Activated CD8-positive, alpha-beta T cell treated with anti-CD3 and anti-CD28 coated beads for 36 hours (primary cell): ENCODE results near the gene SMG1. TPM values are rescaled to one million over a fixed set of nuclear protein-coding genes. Genes with fewer than 3 reads are reported as not detected.
"Not testable (repeated sequence)": the region's sequence is repeated elsewhere in the genome, so short reads cannot be mapped to it uniquely, and the experiment has no call there.

Experiments used
- ATAC-seq: fragments of 200-7000 bp; cut with Tn5 transposase; one replicate; pipeline ENCODE4 v1.10.0; 2021; ENCODE audit warnings: mild to moderate bottlenecking, moderate library complexity
- CTCF ChIA-PET: fragments of 350-600 bp; sonication (Branson Sonifier 250); formaldehyde crosslinking; loops from one replicate; lab custom pipeline; 2021; ENCODE audit warnings: antibody characterized with exemption; lab: Charles Lee
- POLR2A ChIA-PET: fragments of 350-600 bp; sonication (Branson Sonifier 250); formaldehyde crosslinking; loops from one replicate; lab custom pipeline; 2021; ENCODE audit warnings: antibody characterized with exemption; lab: Charles Lee
- DNase-seq: peaks from one replicate; pipeline ENCODE4 v3.0.0-alpha.2; 2020
- H3K27ac Mint-ChIP-seq: one replicate; pipeline ENCODE4 v1.8.0; 2021; ENCODE audit warnings: mild to moderate bottlenecking, mixed read lengths
- H3K27me3 Mint-ChIP-seq: one replicate; pipeline ENCODE4 v1.8.0; 2021; ENCODE audit warnings: mixed read lengths
- H3K36me3 Mint-ChIP-seq: one replicate; pipeline ENCODE4 v1.8.0; 2021; ENCODE audit warnings: low read depth, mixed read lengths
- H3K4me1 Mint-ChIP-seq: one replicate; pipeline ENCODE4 v1.8.0; 2021; ENCODE audit warnings: low read depth, mixed read lengths
- H3K4me3 Mint-ChIP-seq: one replicate; pipeline ENCODE4 v1.8.0; 2021; ENCODE audit warnings: mild to moderate bottlenecking, moderate library complexity, mixed read lengths
- H3K9me3 Mint-ChIP-seq: one replicate; pipeline ENCODE4 v1.8.0; 2021; ENCODE audit warnings: mixed read lengths
- intact Hi-C: fragments of 100-400 bp; cut with micrococcal nuclease; formaldehyde crosslinking; loops from one replicate; pipeline ENCODE4 v1.10.0; 2022
- total RNA-seq, 2 experiments: library from RNA; stranded (reverse); gene quantifications; one replicate each; pipeline ENCODE4 v1.2.3, GENCODE V29; 2021

Gene SMG1
- total RNA-seq, 2 experiments from 2014 or later: 103 to 108 TPM

DNA sequence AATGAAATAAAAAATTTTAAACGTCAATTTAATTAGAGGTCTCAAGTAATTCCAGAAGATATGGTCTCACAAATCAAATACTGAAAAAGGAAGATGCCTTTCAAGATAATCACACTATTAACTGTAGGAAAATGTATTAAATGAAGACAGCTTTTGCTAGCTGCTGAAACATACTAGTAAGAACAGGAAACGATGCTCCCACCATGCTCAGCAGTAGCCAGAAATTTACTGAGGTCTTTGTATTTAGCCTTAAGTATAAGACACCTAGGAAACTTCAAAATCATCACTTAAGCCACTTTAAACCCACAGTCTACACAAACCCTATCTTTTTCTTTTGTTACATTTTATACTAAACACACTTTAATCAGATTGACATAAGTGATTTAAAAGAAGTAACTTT, 16.6 kb downstream of the SMG1 start:
- H3K4me3 Mint-ChIP-seq, DNase-seq, ATAC-seq, H3K27me3 Mint-ChIP-seq, intact Hi-C loops, H3K27ac Mint-ChIP-seq, H3K9me3 Mint-ChIP-seq, CTCF ChIA-PET: not testable (repeated sequence)
- POLR2A ChIA-PET: interaction anchor here (0.7 kb wide), 1 partner anchor 18 kb away, joined by 3 read pairs; no protein-coding TSS in a partner anchor
- H3K4me1 Mint-ChIP-seq: peaks cover 31% of the 10 kb centered on the region
- H3K36me3 Mint-ChIP-seq: peaks cover 22% of the 10 kb centered on the region

DNA sequence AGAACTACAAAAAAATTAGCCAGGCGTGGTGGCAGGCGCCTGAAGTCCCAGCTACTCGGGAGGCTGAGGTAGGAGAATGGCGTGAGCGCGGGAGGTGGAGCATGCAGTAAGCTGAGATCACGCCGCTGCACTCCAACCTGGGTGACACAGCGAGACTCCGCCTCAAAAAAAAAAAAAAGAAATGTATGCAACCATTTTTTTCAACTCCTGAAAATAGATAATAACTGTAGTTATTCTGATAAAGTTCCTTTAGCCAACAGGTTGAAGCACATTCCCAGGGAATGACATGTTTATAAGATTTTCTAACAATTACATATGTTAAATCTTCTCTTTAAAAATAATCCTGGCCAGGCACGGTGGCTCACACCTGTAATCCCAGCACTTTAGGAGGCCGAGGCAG, 17.5 kb downstream of the SMG1 start:
- CTCF ChIA-PET: not testable (repeated sequence)

DNA sequence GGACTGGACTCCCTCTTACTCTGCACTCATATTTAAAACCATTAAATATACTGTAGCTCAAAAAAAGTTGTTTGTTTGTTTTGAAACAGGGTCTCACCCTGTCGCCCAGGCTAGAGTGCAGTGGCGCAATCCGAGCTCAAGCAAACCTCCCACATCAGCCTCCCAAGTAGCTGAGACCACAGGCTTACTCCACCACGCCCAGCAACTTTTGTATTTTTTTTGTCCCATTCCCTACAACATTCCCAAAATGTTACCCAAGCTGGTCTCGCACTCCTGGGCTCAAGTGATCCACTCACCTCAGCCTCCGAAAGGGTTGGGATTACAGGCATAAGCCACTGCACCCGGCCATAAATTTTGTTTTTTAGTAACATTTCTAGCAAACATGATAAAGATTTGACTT, 23.4 kb downstream of the SMG1 start:
- ATAC-seq, H3K4me3 Mint-ChIP-seq, H3K27me3 Mint-ChIP-seq, POLR2A ChIA-PET, intact Hi-C loops, H3K9me3 Mint-ChIP-seq, DNase-seq, CTCF ChIA-PET: not testable (repeated sequence)
- Mint-ChIP-seq H3K4me1 (peaks cover 50% of the 10 kb centered on the region), H3K27ac (peak overlapping the region; percentile 47), H3K36me3 (peaks cover 16% of the 10 kb centered on the region)

More for the DNA sequence above, 17.5 kb downstream of the SMG1 start:
- H3K27me3 Mint-ChIP-seq, H3K9me3 Mint-ChIP-seq, intact Hi-C loops, DNase-seq, H3K4me3 Mint-ChIP-seq, H3K27ac Mint-ChIP-seq, POLR2A ChIA-PET, ATAC-seq: not testable (repeated sequence)
- H3K36me3 Mint-ChIP-seq: peaks cover 22% of the 10 kb centered on the region
- peaks cover 30% of the 10 kb centered on the region for H3K4me1 Mint-ChIP-seq

DNA sequence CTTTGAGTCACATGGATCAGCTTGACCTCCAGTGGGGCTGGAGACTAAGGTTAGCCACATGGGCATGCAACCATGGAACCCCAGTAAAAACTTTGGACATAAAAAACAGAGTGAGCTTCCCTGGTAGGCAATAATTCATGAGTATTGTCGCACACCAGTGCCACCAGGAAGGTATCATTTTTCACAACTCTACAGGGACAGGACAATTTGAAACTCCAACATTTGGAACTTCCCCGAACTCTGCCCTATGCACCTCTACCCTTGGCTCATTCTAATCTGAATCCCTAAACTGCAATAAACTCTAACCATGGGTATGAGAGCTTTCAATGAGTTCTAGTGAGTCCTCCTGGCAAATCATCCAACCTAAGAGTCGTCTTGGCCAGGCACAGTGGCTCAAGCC, 24.2 kb downstream of the SMG1 start:
- Mint-ChIP-seq H3K36me3 (peaks cover 16% of the 10 kb centered on the region), H3K4me1 (peaks cover 49% of the 10 kb centered on the region), H3K27ac (peak overlapping the region; percentile 64)
- H3K4me3 Mint-ChIP-seq, ATAC-seq, DNase-seq, POLR2A ChIA-PET, H3K27me3 Mint-ChIP-seq, intact Hi-C loops, H3K9me3 Mint-ChIP-seq, CTCF ChIA-PET: not testable (repeated sequence)

GRCh38 chr16:18901194-18901593, 25.0 kb downstream of the SMG1 start:
- H3K4me3 Mint-ChIP-seq: not testable (repeated sequence)

DNA sequence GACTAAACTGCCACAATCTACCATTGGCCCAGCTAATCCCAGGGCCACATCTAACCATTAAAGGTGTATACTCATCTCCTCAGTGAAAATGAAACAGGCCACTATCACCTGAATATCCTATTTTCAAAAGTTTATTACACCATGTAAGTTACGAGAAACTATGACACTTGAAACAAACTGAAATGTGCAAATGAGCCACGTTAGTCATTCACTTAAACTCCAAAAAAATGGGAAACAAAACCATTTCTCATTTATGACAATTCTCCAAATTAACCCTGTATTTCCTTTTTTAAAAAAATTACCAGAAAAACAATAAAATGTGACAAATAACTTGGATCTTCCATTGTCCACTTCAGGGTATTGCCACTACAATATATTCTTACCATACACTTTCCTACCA, 41.8 kb downstream of the SMG1 start:
- H3K9me3 Mint-ChIP-seq, intact Hi-C loops, POLR2A ChIA-PET, CTCF ChIA-PET, H3K27me3 Mint-ChIP-seq, DNase-seq, H3K4me3 Mint-ChIP-seq, ATAC-seq, H3K4me1 Mint-ChIP-seq: not testable (repeated sequence)
- Mint-ChIP-seq H3K27ac (peak overlapping the region; percentile 50), H3K36me3 (peaks cover 23% of the 10 kb centered on the region)

More at GRCh38 chr16:18901194-18901593, 25.0 kb downstream of the SMG1 start:
- intact Hi-C loops, H3K27ac Mint-ChIP-seq, H3K27me3 Mint-ChIP-seq, DNase-seq, H3K9me3 Mint-ChIP-seq, POLR2A ChIA-PET, ATAC-seq, CTCF ChIA-PET: not testable (repeated sequence)
- H3K4me1 Mint-ChIP-seq: peaks cover 44% of the 10 kb centered on the region
- peaks cover 12% of the 10 kb centered on the region for H3K36me3 Mint-ChIP-seq

GRCh38 chr16:18877734-18878133, 48.5 kb downstream of the SMG1 start:
- H3K9me3 Mint-ChIP-seq, ATAC-seq, H3K4me1 Mint-ChIP-seq, DNase-seq, CTCF ChIA-PET, intact Hi-C loops, H3K27ac Mint-ChIP-seq, POLR2A ChIA-PET, H3K4me3 Mint-ChIP-seq, H3K27me3 Mint-ChIP-seq: not testable (repeated sequence)
- peaks cover 23% of the 10 kb centered on the region for H3K36me3 Mint-ChIP-seq

GRCh38 chr16:18877259-18877658, 48.9 kb downstream of the SMG1 start:
- H3K27me3 Mint-ChIP-seq, POLR2A ChIA-PET, ATAC-seq, H3K27ac Mint-ChIP-seq, DNase-seq, H3K9me3 Mint-ChIP-seq, intact Hi-C loops, H3K4me1 Mint-ChIP-seq, CTCF ChIA-PET, H3K4me3 Mint-ChIP-seq: not testable (repeated sequence)
- H3K36me3 Mint-ChIP-seq: peaks cover 21% of the 10 kb centered on the region

DNA sequence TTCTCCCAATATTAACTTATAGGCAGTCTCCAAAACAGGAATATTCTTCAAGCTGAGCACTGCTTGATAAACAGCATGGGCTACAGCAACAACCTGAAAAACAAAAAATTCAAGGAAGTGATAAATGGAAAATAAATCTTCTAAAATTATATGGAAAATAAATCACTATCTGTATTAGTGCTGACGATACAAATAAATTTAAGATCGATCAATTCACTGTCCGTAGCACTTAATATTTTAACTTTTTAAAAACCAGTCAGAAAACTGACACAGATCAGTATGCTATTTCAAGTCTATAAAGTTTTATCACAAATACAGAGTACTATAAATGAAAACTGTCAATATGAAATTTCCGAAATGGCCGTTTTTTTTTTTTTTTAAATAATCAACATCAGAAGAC, 49.9 kb downstream of the SMG1 start:
- intact Hi-C loops, CTCF ChIA-PET, H3K27me3 Mint-ChIP-seq, H3K4me1 Mint-ChIP-seq, POLR2A ChIA-PET, H3K9me3 Mint-ChIP-seq, ATAC-seq, DNase-seq, H3K4me3 Mint-ChIP-seq: not testable (repeated sequence)
- peaks cover 19% of the 10 kb centered on the region for H3K36me3 Mint-ChIP-seq
- peak overlapping the region; percentile 34 for H3K27ac Mint-ChIP-seq

DNA sequence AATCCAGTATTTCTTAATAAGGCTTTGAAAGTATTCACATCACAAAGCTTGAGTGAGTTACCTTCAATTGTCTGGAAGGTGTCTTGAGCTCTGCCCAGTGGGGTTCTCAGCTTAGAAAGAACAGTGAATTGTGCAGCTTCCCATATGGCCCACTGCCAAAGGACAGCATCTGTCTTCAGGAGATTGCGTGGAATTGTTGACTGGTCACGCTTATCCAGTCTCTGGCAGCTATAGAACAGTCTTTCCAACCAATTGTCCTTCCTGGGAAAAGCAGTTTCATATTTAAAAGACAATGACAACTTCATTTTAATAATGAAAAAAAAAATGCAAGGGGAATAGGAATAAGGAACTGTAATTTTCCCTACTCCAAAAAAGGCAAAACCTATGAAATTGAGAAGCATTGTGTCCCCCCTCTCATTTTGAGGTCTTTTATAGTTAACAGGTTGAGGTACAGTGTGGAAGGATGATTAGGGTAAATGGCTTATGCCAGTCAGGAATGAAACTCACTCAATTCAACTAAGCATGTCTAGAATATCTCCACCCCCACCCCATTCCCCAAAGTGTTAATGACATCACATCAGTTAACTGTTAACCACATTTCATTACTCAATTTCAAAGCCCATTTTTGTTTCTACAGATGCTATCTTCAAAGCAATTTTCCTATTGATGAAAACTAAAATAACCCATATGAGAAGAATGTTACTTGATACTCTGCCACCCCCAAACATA, 57.0 kb downstream of the SMG1 start:
- peaks cover 18% of the 10 kb centered on the region for H3K4me1 Mint-ChIP-seq
- peak; percentile 12 for DNase-seq
- H3K4me3 Mint-ChIP-seq, H3K27me3 Mint-ChIP-seq, H3K9me3 Mint-ChIP-seq, intact Hi-C loops, ATAC-seq, CTCF ChIA-PET, POLR2A ChIA-PET: not testable (repeated sequence)
- H3K36me3 Mint-ChIP-seq: peaks cover 24% of the 10 kb centered on the region
- H3K27ac Mint-ChIP-seq: peak overlapping the region; percentile 66

DNA sequence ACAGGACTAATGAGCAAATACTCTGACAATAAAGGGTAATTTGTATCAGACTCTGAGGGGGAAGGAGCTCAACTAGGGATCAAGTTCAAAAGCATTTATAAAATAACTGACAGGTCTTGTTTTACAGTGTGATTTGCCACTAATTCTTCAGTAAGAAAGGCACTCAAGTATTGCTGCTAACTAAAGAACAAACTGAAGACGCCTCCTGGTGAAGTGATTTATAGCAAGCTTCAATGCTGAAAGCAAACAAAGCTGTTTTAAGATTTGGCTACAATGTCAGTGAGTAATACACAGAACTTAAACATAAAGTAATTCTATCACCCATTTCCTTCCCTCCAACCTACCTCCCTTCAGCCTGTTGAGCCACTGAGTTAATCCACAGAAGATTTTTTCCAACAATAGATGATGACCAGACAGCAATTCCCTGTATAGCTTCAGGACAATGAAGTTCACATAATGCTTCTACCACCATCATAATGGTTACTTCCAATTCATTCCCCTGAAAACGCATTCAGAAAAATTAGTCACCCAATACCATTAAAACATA, 59.9 kb downstream of the SMG1 start:
- H3K9me3 Mint-ChIP-seq, H3K27ac Mint-ChIP-seq: not testable (repeated sequence)

GRCh38 chr16:18862891-18863290, 63.3 kb downstream of the SMG1 start:
- H3K4me1 Mint-ChIP-seq, DNase-seq, intact Hi-C loops, POLR2A ChIA-PET, H3K27me3 Mint-ChIP-seq, ATAC-seq, H3K4me3 Mint-ChIP-seq, H3K9me3 Mint-ChIP-seq, CTCF ChIA-PET: not testable (repeated sequence)
- Mint-ChIP-seq H3K27ac (peak overlapping the region; percentile 73), H3K36me3 (peaks cover 33% of the 10 kb centered on the region)

More for the DNA sequence above, 59.9 kb downstream of the SMG1 start:
- Mint-ChIP-seq H3K4me1 (peaks cover 18% of the 10 kb centered on the region), H3K36me3 (peaks cover 33% of the 10 kb centered on the region)
- POLR2A ChIA-PET, DNase-seq, intact Hi-C loops, CTCF ChIA-PET, H3K4me3 Mint-ChIP-seq, ATAC-seq, H3K27me3 Mint-ChIP-seq: not testable (repeated sequence)
